Kidney epithelial cell (primary cell): ENCODE data around the gene GJD2. TPM values are rescaled to one million over a fixed set of nuclear protein-coding genes. Genes with fewer than 3 reads are reported as not detected.

Experiments
- DNase-seq: peaks from one replicate; pipeline ENCODE4 v3.0.0-alpha.2; 2010; ENCODE audit warnings: low read depth
- H3K27me3 ChIP-seq: 2 replicates; pipeline ENCODE4 v1.6.0; 2011; ENCODE audit warnings: low read length; ENCODE audit not compliant: control insufficient read depth, insufficient read depth
- H3K36me3 ChIP-seq: 2 replicates; pipeline ENCODE4 v1.5.1; 2011; ENCODE audit warnings: low read length; ENCODE audit not compliant: control insufficient read depth, insufficient read depth
- H3K4me3 ChIP-seq: 2 replicates; pipeline ENCODE4 v1.5.1; 2011; ENCODE audit warnings: low read depth, mild to moderate bottlenecking, control low read depth, low read length
- total RNA-seq: library from RNA; depleted of rRNA; stranded (reverse); fragments of >200 nt; gene quantifications from 2 replicates; pipeline ENCODE4 v1.2.3, GENCODE V29; 2015
- TF ChIP-seq, protein P1 (sequence below): IDR thresholded peaks from 2 replicates; pipeline ENCODE4 v1.5.1; 2011; ENCODE audit warnings: mild to moderate bottlenecking, moderate library complexity, low read length, control low read depth, inconsistent platforms; ENCODE audit not compliant: insufficient read depth, poor library complexity, severe bottlenecking

GJD2 gene
- total RNA-seq, 1 donor from 2014 or later, result not detected

GRCh38 chr15:34738002-34738401, 16.8 kb downstream of the GJD2 start:
- no peak overlapping the region for H3K4me3 ChIP-seq
- no peak for DNase-seq
- TF ChIP-seq, protein P1, sequence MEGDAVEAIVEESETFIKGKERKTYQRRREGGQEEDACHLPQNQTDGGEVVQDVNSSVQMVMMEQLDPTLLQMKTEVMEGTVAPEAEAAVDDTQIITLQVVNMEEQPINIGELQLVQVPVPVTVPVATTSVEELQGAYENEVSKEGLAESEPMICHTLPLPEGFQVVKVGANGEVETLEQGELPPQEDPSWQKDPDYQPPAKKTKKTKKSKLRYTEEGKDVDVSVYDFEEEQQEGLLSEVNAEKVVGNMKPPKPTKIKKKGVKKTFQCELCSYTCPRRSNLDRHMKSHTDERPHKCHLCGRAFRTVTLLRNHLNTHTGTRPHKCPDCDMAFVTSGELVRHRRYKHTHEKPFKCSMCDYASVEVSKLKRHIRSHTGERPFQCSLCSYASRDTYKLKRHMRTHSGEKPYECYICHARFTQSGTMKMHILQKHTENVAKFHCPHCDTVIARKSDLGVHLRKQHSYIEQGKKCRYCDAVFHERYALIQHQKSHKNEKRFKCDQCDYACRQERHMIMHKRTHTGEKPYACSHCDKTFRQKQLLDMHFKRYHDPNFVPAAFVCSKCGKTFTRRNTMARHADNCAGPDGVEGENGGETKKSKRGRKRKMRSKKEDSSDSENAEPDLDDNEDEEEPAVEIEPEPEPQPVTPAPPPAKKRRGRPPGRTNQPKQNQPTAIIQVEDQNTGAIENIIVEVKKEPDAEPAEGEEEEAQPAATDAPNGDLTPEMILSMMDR, result no peak
- H3K36me3 ChIP-seq, result no peaks in the 10 kb centered on the region
- H3K27me3 ChIP-seq, result peaks cover 12% of the 10 kb centered on the region

- DNase-seq, result no peak
- H3K27me3 ChIP-seq, result peaks cover 12% of the 10 kb centered on the region
- no peaks in the 10 kb centered on the region for H3K36me3 ChIP-seq
- H3K4me3 ChIP-seq, result no peak overlapping the region
- TF ChIP-seq, protein P1, result no peak
Observed at GRCh38 chr15:34737477-34737876, 17.3 kb downstream of the GJD2 start.

GRCh38 chr15:34734303-34734702, 20.5 kb downstream of the GJD2 start:
- TF ChIP-seq, protein P1, result no peak
- no peak overlapping the region for H3K4me3 ChIP-seq
- no peak for DNase-seq
- H3K36me3 ChIP-seq, result no peaks in the 10 kb centered on the region
- peaks cover 12% of the 10 kb centered on the region for H3K27me3 ChIP-seq

GRCh38 chr15:34733621-34734020, 21.2 kb downstream of the GJD2 start:
- H3K27me3 ChIP-seq, result peaks cover 10% of the 10 kb centered on the region
- TF ChIP-seq, protein P1, result no peak

DNA sequence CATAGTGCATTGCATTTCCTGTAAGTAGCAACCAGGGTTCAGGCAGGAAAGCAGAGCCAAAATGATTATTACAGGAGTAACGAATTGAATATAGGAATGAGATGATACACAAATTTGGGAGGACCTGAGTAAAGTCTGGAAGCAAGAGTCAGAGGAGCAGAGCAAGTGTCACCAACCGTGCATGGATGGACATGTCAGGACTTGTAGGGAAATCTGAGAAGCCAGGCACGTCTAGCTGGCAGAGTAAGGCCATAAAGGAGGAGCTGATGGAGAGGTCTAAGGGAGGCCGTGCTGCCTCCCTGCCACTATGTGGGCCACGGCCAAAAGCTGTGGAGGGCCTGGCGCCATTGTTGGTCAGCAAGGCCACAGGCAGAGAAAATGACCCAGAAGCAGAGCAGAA, 22.4 kb downstream of the GJD2 start:
- TF ChIP-seq, protein P1, result no peak
- Histone ChIP-seq H3K4me3 (no peak overlapping the region), H3K36me3 (no peaks in the 10 kb centered on the region), H3K27me3 (peaks cover 4% of the 10 kb centered on the region)
- DNase-seq, result no peak

More at GRCh38 chr15:34733621-34734020, 21.2 kb downstream of the GJD2 start:
- DNase-seq, result no peak
- Histone ChIP-seq H3K36me3 (no peaks in the 10 kb centered on the region), H3K4me3 (no peak overlapping the region)

DNA sequence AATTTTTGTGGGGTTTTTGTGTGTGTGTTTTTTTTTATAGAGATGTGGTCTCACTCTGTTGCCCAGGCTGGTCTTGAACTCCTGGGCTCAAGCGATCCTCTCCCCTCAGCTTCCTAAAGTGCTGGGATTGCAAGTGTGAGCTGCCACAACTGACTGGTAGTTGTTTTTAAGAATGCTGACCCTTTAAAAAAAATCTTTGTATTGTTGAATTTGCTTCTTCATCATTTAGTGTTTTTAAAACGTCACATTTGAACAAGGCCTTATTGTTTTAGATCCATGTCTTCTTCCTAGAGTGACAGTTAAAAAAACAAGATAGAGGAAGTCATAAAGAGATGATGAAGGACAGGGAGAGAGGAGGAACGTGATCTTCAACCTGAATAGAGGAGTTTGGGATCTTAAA, 24.1 kb downstream of the GJD2 start:
- no peaks in the 10 kb centered on the region for H3K36me3 ChIP-seq
- no peak for DNase-seq
- no peaks in the 10 kb centered on the region for H3K27me3 ChIP-seq
- no peak overlapping the region for H3K4me3 ChIP-seq
- TF ChIP-seq, protein P1, result no peak
